ENCODE results near the gene SALL3. TPM values are rescaled to one million over a fixed set of nuclear protein-coding genes. Genes with fewer than 3 reads are reported as not detected.

The SALL3 gene
- total RNA-seq, 1 donor from 2014 or later, result not detected

DNA sequence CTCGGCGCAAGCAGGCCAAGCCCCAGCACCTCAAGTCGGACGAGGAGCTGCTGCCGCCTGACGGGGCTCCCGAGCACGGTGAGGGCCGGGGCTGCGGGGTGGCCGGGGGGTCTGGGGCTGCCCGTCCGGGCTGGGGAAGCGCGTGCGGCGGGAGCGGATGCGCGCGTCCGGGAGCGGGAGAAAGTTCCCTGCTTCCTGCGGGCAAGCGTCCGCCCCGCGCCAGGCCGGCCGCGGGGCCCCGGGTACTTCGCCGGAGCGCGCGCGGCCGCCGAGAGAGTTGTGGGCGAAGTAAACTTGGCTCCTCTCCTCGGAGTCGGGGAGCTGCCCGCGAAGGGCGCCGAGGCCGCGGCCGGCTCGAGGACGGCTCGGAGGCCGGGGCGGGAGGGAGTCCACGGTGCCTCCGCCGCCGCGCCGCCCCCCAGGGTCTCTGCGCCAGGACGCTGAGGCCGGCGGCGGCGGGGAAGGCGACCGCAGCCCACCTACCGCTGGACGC is 707 bp downstream of the SALL3 start:
- no peak for DNase-seq (ENCODE audit: low spot score)

GRCh38 chr18:78980777-78981380 is 1.3 kb downstream of the SALL3 start:
- no peak for DNase-seq (ENCODE audit: low spot score)

- DNase-seq (ENCODE audit: low spot score), result no peak
These were observed 1.8 kb downstream of the SALL3 start for GRCh38 chr18:78981394-78981831.

- DNase-seq (ENCODE audit: low spot score), result no peak
These were observed 2.5 kb downstream of the SALL3 start for GRCh38 chr18:78981989-78982620.

DNA sequence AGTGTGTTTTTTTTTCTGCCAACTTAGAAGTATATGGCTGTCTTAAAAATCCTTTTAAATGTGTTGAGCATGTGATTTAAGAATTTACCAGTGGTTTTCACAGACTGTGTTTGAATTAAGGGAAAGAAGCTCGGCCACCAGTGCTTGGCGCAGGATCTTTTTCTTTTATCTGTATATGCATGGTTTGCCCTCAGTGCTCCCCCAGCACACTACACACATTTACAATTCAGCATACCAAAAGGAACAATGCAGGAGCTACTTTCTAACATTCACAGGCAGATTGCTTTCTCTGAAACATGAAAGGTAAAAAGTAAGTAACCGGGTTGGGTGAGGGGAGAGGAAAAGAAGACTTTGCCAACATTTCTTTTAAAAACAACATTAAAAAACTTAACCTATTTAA is 3.9 kb downstream of the SALL3 start:
- no peak for DNase-seq (ENCODE audit: low spot score)

- DNase-seq (ENCODE audit: low spot score), result no peak
These were observed 5.5 kb downstream of the SALL3 start for GRCh38 chr18:78984941-78985784.

- no peak for DNase-seq (ENCODE audit: low spot score)
These were observed 6.4 kb downstream of the SALL3 start for GRCh38 chr18:78986018-78986481.

GRCh38 chr18:78991446-78991845 is 11.8 kb downstream of the SALL3 start:
- no peak for DNase-seq (ENCODE audit: low spot score)

- no peak for DNase-seq (ENCODE audit: low spot score)
These were observed 12.7 kb downstream of the SALL3 start for GRCh38 chr18:78992041-78993011.

GRCh38 chr18:78993014-78993926 is 13.7 kb downstream of the SALL3 start:
- no peak for DNase-seq (ENCODE audit: low spot score)

DNA sequence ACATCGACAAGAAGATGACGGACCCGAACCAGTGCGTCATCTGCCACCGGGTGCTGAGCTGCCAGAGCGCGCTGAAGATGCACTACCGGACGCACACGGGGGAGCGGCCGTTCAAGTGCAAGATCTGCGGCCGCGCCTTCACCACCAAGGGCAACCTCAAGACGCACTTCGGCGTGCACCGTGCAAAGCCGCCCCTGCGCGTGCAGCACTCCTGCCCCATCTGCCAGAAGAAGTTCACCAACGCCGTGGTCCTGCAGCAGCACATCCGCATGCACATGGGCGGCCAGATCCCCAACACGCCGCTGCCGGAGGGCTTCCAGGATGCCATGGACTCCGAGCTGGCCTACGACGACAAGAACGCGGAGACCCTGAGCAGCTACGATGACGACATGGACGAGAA is 14.4 kb downstream of the SALL3 start:
- no peak for DNase-seq (ENCODE audit: low spot score)

DNA sequence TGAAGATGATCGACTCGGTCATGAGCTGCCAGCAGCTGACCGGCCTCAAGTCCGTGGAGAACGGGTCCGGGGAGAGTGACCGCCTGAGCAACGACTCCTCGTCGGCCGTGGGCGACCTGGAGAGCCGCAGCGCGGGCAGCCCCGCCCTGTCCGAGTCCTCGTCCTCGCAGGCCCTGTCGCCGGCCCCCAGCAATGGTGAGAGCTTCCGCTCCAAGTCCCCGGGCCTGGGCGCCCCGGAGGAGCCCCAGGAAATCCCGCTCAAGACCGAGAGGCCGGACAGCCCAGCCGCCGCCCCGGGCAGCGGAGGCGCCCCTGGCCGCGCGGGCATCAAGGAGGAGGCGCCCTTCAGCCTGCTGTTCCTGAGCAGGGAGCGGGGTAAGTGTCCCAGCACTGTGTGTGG is 14.9 kb downstream of the SALL3 start:
- no peak for DNase-seq (ENCODE audit: low spot score)

DNA sequence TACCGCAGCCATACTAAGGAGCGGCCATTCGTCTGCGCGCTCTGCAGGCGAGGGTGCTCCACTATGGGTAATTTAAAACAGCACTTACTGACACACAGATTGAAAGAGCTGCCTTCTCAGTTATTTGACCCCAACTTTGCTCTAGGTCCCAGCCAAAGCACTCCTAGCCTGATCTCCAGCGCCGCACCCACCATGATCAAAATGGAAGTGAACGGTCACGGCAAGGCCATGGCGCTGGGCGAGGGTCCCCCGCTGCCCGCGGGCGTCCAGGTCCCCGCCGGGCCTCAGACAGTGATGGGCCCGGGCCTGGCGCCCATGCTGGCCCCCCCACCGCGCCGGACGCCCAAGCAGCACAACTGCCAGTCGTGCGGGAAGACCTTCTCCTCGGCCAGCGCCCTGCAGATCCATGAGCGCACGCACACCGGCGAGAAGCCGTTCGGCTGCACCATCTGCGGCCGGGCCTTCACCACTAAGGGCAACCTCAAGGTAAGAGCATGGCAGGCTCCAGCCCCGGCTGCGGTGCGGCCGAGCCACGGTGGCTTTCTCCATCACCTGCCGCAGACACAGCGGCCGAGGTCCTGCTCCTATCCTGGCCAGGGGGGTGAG is 15.5 kb downstream of the SALL3 start:
- no peak for DNase-seq (ENCODE audit: low spot score)

- no peak for DNase-seq (ENCODE audit: low spot score)
These were observed 16.2 kb downstream of the SALL3 start for GRCh38 chr18:78995740-78996395.

GRCh38 chr18:78996741-78997490 is 17.3 kb downstream of the SALL3 start:
- no peak for DNase-seq (ENCODE audit: low spot score)

GRCh38 chr18:78998371-78999071 is 18.9 kb downstream of the SALL3 start:
- DNase-seq (ENCODE audit: low spot score), result no peak

- no peak for DNase-seq (ENCODE audit: low spot score)
These were observed 20.3 kb downstream of the SALL3 start for GRCh38 chr18:78999939-79000338.

All from mesenteric fat pad (tissue), 1 donor.